ENCODE results near the gene RHOF. TPM values are rescaled to one million over a fixed set of nuclear protein-coding genes. Genes with fewer than 3 reads are reported as not detected.

The RHOF gene
- total RNA-seq, 1 donor from 2014 or later: 28.7 TPM

DNA sequence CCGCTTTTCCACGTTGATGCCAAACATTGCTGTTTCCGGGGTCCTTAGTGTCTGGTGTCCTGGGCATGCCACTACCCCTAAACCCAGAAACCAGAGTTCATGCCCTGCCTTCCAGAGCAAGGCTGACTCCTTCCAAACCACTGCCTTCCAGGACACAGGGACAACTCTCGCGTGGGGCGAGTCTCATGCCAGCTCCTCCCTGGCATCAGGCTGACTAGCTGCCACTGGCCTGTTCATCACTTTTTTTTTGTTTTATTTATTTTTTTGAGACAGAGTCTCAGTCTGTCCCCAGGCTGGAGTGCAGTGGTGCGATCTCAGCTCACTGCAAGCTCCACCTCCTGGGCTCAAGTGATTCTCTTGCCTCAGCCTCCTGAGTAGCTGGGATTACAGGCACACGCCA is 15.1 kb upstream of the RHOF start:
- Histone ChIP-seq H3K4me1 (peaks cover 62% of the 10 kb centered on the region), H3K4me3 (no peak overlapping the region)

DNA sequence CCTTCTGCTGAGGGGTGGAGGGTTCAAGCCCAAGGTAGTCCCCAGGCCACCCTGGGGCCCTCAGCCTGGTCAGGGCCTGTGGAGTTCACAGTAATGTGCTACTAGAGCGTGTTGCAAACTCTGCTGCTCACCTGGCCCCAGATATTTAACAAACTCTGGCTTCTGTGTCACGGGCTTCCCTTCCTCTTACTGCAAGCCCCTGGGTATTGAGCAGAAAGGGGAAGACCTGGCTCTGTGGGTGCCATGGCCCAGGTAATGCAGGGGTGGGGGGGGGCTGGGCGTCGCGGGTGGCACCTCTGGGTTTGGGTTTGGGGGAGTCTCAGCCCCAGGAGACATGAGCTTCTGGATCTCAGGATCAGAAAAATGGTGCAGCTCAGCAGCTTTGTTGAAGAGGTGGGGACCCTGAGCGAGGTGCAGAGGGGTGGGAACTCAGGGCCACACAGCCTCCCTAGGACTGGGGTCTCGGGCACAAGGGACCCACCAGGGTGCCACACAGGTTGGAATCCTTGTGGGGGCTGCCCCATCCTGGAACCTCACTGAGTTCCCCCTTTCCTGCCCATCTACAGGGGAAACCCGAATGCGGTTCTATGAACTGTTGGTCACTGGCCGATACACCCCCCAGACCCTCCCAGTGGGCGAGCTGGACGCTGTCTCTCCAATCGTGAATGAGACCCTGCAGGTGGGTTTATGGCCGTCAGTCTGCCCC is 14.3 kb upstream of the RHOF start:
- intact Hi-C loops (cut with DNase I): no loop called here
- Histone ChIP-seq H3K27ac (no peak overlapping the region), H3K9me3 (no peaks in the 10 kb centered on the region), H3K36me3 (peaks cover 43% of the 10 kb centered on the region), H3K27me3 (ENCODE audit: low read depth) (no peaks in the 10 kb centered on the region), H3K4me3 (no peak overlapping the region), H3K4me1 (peaks cover 54% of the 10 kb centered on the region)
- ATAC-seq (no peak), DNase-seq (no peak)
- TF ChIP-seq, protein P1, sequence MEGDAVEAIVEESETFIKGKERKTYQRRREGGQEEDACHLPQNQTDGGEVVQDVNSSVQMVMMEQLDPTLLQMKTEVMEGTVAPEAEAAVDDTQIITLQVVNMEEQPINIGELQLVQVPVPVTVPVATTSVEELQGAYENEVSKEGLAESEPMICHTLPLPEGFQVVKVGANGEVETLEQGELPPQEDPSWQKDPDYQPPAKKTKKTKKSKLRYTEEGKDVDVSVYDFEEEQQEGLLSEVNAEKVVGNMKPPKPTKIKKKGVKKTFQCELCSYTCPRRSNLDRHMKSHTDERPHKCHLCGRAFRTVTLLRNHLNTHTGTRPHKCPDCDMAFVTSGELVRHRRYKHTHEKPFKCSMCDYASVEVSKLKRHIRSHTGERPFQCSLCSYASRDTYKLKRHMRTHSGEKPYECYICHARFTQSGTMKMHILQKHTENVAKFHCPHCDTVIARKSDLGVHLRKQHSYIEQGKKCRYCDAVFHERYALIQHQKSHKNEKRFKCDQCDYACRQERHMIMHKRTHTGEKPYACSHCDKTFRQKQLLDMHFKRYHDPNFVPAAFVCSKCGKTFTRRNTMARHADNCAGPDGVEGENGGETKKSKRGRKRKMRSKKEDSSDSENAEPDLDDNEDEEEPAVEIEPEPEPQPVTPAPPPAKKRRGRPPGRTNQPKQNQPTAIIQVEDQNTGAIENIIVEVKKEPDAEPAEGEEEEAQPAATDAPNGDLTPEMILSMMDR (IDR thresholded peaks at IDR 0.05): no peak

More for the DNA sequence above, 15.1 kb upstream of the RHOF start:
- no peaks in the 10 kb centered on the region for H3K9me3 ChIP-seq
- peaks cover 43% of the 10 kb centered on the region for H3K36me3 ChIP-seq
- TF ChIP-seq, protein P1 (IDR thresholded peaks at IDR 0.05): no peak
- DNase-seq (no peak), ATAC-seq (no peak)
- no peak overlapping the region for H3K27ac ChIP-seq
- H3K27me3 ChIP-seq (ENCODE audit: low read depth): no peaks in the 10 kb centered on the region
- intact Hi-C loops (cut with DNase I): no loop called here

DNA sequence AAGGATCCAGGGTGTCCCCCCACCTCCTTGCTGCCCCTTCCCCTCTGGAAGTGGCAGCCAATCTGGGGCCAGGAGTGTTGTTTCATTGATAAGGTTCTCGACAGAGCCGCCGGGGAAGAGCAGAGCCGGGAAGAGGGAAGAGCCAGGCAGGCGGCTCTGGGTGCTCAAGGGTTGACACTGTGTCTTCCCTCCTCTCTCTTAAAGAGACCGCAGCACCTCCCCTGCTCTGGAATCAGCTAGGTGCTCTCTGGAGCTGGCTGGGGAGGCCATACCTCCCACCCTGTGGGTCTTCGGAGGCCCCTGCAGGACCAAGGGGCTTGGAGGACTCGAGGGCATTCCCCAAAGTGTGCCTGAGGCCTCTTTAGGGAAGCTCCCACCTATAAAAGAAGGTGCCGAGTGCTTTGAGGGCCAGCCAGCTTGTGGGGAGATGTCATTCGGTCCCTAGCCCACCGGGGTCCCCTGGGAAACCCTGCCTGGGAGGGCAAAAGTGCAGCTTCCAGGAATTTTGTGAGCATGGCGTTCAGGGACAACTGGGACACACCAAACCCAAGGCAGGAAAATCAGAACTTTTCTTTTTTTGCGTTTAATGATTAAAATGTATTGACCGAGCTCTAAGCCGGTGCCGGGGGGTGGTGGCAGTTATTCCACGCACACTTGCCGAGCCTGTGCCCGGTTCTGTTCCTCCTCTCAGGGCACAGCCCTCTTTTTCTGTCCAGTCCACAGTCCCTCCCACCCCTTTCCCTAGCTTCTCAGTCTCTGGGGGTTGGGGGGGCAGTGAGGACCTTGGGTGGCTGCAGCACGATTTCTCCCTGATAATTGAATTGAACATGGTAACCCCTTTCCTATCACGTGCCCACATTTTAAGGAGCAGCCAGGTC is 13.3 kb upstream of the RHOF start:
- ATAC-seq (no peak), DNase-seq (no peak)
- Histone ChIP-seq H3K36me3 (peaks cover 43% of the 10 kb centered on the region), H3K9me3 (no peaks in the 10 kb centered on the region), H3K27me3 (ENCODE audit: low read depth) (no peaks in the 10 kb centered on the region), H3K4me3 (peak overlapping the region; percentile 85), H3K4me1 (peaks cover 44% of the 10 kb centered on the region), H3K27ac (peak overlapping the region; percentile 63)
- intact Hi-C loops (cut with DNase I): no loop called here
- TF ChIP-seq, protein P1 (IDR thresholded peaks at IDR 0.05): no peak

DNA sequence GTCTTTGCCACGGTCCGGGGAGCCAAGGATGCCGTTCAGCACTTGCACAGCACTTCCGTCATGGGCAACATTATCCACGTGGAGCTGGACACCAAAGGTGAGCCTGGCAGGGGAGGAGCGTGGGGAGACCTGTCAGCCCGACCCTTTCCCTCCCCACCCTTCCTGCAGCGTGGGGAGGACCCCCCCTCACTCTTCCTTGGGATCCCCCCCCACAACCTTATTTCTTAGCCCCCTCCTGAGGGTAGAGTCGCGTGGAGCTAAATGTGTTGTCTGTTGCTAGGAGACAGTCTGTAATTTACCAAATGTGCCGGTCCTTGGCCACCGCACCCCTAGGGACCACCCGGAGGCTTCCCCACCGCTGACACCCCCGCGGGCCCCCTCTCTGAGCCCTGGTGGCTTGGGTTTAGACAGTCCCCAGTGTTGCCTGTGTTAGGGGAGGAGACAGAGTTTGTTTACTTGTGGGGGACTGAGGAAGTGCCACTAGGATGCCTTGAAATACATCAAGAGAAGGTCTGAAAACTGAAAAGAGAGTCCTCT is 12.6 kb upstream of the RHOF start:
- intact Hi-C loops (cut with DNase I): no loop called here
- no peaks in the 10 kb centered on the region for H3K9me3 ChIP-seq
- DNase-seq (no peak), ATAC-seq (no peak)
- H3K4me3 ChIP-seq: peak overlapping the region; percentile 85
- H3K27me3 ChIP-seq (ENCODE audit: low read depth): no peaks in the 10 kb centered on the region
- peak overlapping the region; percentile 63 for H3K27ac ChIP-seq
- H3K4me1 ChIP-seq: peaks cover 37% of the 10 kb centered on the region
- H3K36me3 ChIP-seq: peaks cover 42% of the 10 kb centered on the region
- TF ChIP-seq, protein P1 (IDR thresholded peaks at IDR 0.05): no peak

DNA sequence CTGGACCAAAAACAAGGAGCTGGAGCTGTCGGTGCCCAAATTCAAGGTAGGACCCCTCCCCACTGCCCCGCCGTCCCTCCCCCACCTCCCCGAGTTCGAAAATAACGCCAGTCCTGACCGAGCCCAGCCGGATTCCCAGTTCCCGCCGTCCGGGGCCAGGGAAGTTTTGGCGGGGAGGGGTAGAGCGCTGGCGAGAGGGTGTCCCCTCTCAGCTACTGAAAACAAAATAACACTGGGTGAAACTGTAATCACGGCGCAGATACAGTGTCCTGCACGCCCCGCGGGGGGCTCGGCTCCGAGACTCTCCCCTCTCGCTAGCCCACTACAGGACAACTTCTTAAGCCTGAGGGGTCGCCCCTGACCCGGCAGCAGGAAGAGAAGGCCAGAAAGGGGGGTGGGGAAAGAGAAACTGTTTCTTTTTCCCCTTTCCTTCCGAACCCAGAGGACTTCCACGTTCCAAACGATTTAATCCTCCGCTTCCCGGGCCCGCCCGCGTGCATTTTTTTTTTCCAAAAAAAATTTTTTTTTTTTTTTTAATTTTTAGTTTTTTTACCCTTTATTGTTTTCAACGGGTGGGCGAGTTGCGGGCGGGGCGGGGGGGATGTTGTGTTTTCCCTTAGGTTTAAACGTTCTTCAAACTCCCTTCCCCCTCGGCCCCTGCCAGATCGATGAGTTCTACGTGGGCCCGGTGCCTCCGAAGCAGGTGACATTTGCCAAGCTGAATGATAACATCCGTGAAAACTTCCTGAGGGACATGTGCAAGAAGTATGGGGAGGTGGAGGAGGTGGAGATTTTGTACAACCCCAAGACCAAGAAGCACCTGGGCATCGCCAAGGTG is 11.9 kb upstream of the RHOF start:
- DNase-seq (no peak), ATAC-seq (no peak)
- TF ChIP-seq, protein P1 (IDR thresholded peaks at IDR 0.05): no peak
- H3K36me3 ChIP-seq: peaks cover 35% of the 10 kb centered on the region
- peak overlapping the region; percentile 85 for H3K4me3 ChIP-seq
- peak overlapping the region; percentile 100 for H3K27ac ChIP-seq
- intact Hi-C loops (cut with DNase I): no loop called here
- no peaks in the 10 kb centered on the region for H3K27me3 ChIP-seq (ENCODE audit: low read depth)
- no peaks in the 10 kb centered on the region for H3K9me3 ChIP-seq
- peaks cover 30% of the 10 kb centered on the region for H3K4me1 ChIP-seq
